CD4-positive, alpha-beta T cell (primary cell): ENCODE results near the gene EIPR1. TPM values are rescaled to one million over a fixed set of nuclear protein-coding genes. Genes with fewer than 3 reads are reported as not detected.

ENCODE experiments used
- ATAC-seq: fragments of 200-7000 bp; cut with Tn5 transposase; one replicate; pipeline ENCODE4 v1.10.0; 2022; ENCODE audit warnings: mild to moderate bottlenecking; ENCODE audit not compliant: poor library complexity
- CTCF ChIA-PET: fragments of 350-600 bp; sonication (Branson Sonifier 250); formaldehyde crosslinking; loops from one replicate; lab custom pipeline; 2021; ENCODE audit warnings: antibody characterized with exemption, inconsistent platforms; lab: Charles Lee
- POLR2A ChIA-PET: fragments of 350-600 bp; sonication (Branson Sonifier 250); formaldehyde crosslinking; loops from one replicate; lab custom pipeline; 2021; ENCODE audit warnings: antibody characterized with exemption, inconsistent platforms; lab: Charles Lee
- DNase-seq, 14 experiments: peaks; one replicate each; pipeline ENCODE4 v3.0.0-alpha.2; 2013 to 2020; ENCODE audit warnings: mixed read lengths in 2 of 14
- H3K27ac ChIP-seq, 2 donors: one replicate each; pipeline versions ENCODE4 v1.5.1 to v1.7.0; 2013; ENCODE audit warnings: low read length in 2 of 2, low read depth in 1 of 2, mild to moderate bottlenecking in 1 of 2
- H3K27me3 ChIP-seq, 2 experiments: 1 replicate in 1 of 2; 2 replicates in 1 of 2; pipeline versions ENCODE4 v1.6.1 to v1.7.0; 2013; ENCODE audit warnings: low read length in 2 of 2, control low read depth in 1 of 2, mild to moderate bottlenecking in 1 of 2, moderate library complexity in 1 of 2; ENCODE audit not compliant: insufficient read depth in 2 of 2, control insufficient read depth in 1 of 2
- H3K36me3 ChIP-seq: one replicate; pipeline ENCODE4 v1.6.1; 2013; ENCODE audit warnings: low read length, control low read depth; ENCODE audit not compliant: insufficient read depth
- H3K4me1 ChIP-seq: one replicate; pipeline ENCODE4 v1.6.1; 2013; ENCODE audit warnings: low read length, control low read depth; ENCODE audit not compliant: insufficient read depth
- H3K4me3 ChIP-seq: one replicate; pipeline ENCODE4 v1.5.1; 2013; ENCODE audit warnings: mild to moderate bottlenecking, low read length, moderate library complexity
- H3K9me3 ChIP-seq, 2 experiments: 1 replicate in 1 of 2; 2 replicates in 1 of 2; pipeline versions ENCODE4 v1.6.1 to v1.7.0; 2013; ENCODE audit warnings: low read length in 2 of 2, mild to moderate bottlenecking in 2 of 2, control low read depth in 1 of 2, moderate library complexity in 1 of 2; ENCODE audit not compliant: control insufficient read depth in 1 of 2, insufficient read depth in 1 of 2
- H3K27ac Mint-ChIP-seq: one replicate; pipeline ENCODE4 v1.8.0; 2020; ENCODE audit warnings: mixed read lengths
- H3K27me3 Mint-ChIP-seq: one replicate; pipeline ENCODE4 v1.8.0; 2021; ENCODE audit warnings: mixed read lengths
- H3K36me3 Mint-ChIP-seq: one replicate; pipeline ENCODE4 v1.8.0; 2021; ENCODE audit warnings: low read depth, mixed read lengths
- H3K4me1 Mint-ChIP-seq: one replicate; pipeline ENCODE4 v1.8.0; 2021; ENCODE audit warnings: low read depth, mixed read lengths
- H3K4me3 Mint-ChIP-seq: one replicate; pipeline ENCODE4 v1.8.0; 2020; ENCODE audit warnings: mild to moderate bottlenecking, mixed read lengths
- H3K9me3 Mint-ChIP-seq: one replicate; pipeline ENCODE4 v1.8.0; 2020; ENCODE audit warnings: mixed read lengths
- intact Hi-C, 2 experiments: fragments of 100-400 bp; cut with DNase I in 1 of 2; cut with micrococcal nuclease in 1 of 2; formaldehyde crosslinking; loops; one replicate each; pipeline versions ENCODE4 v1.15.1 to v1.9.0; 2023 to 2025; cut with DNase I, micrococcal nuclease
- total RNA-seq, 174 experiments: library from RNA in 2 of 174; stranded (reverse) in 2 of 174; gene quantifications; one replicate each; pipeline ENCODE4 v1.2.3 and lab custom pipeline; 2021 to 2026
- TF ChIP-seq, protein P1 (sequence below): fragments of 200-600 bp; IDR thresholded peaks from one replicate; pipeline ENCODE4 v1.8.0; 2022; ENCODE audit warnings: antibody characterized with exemption, mild to moderate bottlenecking

Gene EIPR1
- total RNA-seq, 2 experiments from 2014 or later: 11.0 to 12.4 TPM

DNA sequence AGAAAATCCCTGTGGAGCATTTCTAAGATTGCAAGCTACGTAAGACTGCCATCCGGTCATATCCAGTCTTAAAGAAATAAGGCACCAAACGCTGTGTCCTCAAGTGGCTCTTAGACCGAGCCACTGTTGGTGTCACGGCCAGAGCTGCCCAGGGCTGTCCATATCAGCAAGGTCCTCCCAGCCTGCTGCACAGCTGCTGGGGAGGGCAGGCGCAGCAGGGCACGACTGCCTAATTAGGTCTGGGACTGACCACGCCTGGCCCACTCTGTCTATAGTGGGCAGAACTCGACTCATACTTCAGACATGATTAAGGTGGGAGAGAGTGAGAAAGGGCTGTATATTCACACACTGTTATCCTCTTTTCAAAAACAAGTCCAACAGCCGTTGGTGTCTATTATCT lies 39.3 kb downstream of the EIPR1 start:
- no peak overlapping the region for H3K27ac ChIP-seq
- H3K27me3 ChIP-seq: no peaks in the 10 kb centered on the region
- CTCF ChIA-PET: no interaction called here
- Mint-ChIP-seq H3K27me3 (no peaks in the 10 kb centered on the region), H3K4me1 (no peaks in the 10 kb centered on the region), H3K36me3 (peaks cover 43% of the 10 kb centered on the region), H3K27ac (no peak overlapping the region), H3K4me3 (no peak overlapping the region), H3K9me3 (no peaks in the 10 kb centered on the region)
- TF ChIP-seq, protein P1, sequence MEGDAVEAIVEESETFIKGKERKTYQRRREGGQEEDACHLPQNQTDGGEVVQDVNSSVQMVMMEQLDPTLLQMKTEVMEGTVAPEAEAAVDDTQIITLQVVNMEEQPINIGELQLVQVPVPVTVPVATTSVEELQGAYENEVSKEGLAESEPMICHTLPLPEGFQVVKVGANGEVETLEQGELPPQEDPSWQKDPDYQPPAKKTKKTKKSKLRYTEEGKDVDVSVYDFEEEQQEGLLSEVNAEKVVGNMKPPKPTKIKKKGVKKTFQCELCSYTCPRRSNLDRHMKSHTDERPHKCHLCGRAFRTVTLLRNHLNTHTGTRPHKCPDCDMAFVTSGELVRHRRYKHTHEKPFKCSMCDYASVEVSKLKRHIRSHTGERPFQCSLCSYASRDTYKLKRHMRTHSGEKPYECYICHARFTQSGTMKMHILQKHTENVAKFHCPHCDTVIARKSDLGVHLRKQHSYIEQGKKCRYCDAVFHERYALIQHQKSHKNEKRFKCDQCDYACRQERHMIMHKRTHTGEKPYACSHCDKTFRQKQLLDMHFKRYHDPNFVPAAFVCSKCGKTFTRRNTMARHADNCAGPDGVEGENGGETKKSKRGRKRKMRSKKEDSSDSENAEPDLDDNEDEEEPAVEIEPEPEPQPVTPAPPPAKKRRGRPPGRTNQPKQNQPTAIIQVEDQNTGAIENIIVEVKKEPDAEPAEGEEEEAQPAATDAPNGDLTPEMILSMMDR: no peak
- POLR2A ChIA-PET: no interaction called here
- H3K9me3 ChIP-seq: no peaks in the 10 kb centered on the region
- ATAC-seq (no peak), DNase-seq (no peak)
- intact Hi-C loops: no loop called here
- H3K4me3 ChIP-seq: no peak overlapping the region
- H3K36me3 ChIP-seq: peaks cover 37% of the 10 kb centered on the region
- H3K4me1 ChIP-seq: no peaks in the 10 kb centered on the region

GRCh38 chr2:3336844-3337243 lies 40.8 kb downstream of the EIPR1 start:
- POLR2A ChIA-PET: no interaction called here
- H3K27ac Mint-ChIP-seq: no peak overlapping the region

DNA sequence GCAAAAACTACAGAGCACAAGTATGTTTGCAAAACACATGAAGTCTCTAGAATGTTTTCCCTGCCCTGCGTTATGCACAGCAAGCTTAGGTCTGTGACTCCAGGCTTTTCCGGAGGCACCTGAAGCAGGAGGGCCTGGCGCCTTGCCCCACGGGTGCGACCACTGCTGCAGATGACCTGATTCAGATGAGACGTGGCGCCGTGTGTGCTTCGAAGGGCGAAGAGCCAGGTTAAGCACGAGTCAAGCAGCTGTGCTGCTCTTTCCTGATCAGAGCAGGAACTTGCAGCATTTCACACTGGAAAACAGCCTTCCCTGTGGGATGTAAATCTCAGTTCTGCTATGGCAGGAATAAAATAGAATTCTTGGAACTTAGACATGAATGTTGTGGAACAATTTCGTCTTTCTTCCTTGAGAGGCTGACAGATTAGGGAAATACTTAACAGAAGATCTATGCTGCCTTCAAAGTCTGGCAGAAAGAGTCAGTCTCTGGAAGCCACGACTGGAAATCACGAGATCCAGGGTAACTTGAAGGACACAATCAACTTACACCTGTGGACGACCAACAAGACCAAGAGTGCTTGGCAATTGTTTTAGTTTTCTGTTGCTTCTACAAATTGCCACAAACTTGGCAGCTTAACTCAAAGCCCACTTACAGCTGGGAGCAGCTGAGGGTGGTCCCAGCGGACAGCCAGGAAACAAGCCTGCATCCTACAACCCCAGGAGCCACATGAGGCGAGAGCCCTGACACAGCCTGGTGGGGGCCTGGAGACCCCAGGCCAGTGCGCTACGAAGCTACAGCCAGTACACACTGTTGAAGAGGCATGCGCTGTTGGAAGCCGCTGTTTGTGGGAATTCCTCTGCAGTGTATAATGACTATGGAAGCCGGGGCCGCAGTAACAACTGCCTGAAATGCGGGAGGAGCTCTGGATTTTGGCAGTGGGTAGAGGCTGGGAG lies 42.9 kb downstream of the EIPR1 start:
- TF ChIP-seq, protein P1: no peak
- H3K9me3 Mint-ChIP-seq: no peaks in the 10 kb centered on the region
- ATAC-seq: no peak
- H3K4me1 Mint-ChIP-seq: no peaks in the 10 kb centered on the region
- Histone ChIP-seq H3K36me3 (peaks cover 48% of the 10 kb centered on the region), H3K27me3 (no peaks in the 10 kb centered on the region), H3K9me3 (no peaks in the 10 kb centered on the region), H3K4me1 (no peaks in the 10 kb centered on the region), H3K27ac (no peak overlapping the region), H3K4me3 (no peak overlapping the region)
- peaks cover 68% of the 10 kb centered on the region for H3K36me3 Mint-ChIP-seq
- DNase-seq: no peak
- ChIA-PET POLR2A (no interaction called here), CTCF (no interaction called here)
- H3K27ac Mint-ChIP-seq: no peak overlapping the region
- no peaks in the 10 kb centered on the region for H3K27me3 Mint-ChIP-seq
- H3K4me3 Mint-ChIP-seq: no peak overlapping the region
- intact Hi-C loops: no loop called here

More at GRCh38 chr2:3336844-3337243, 40.8 kb downstream of the EIPR1 start:
- Histone ChIP-seq H3K27me3 (no peaks in the 10 kb centered on the region), H3K4me1 (no peaks in the 10 kb centered on the region), H3K9me3 (no peaks in the 10 kb centered on the region), H3K36me3 (peaks cover 41% of the 10 kb centered on the region), H3K4me3 (no peak overlapping the region), H3K27ac (no peak overlapping the region)
- TF ChIP-seq, protein P1: no peak
- no peaks in the 10 kb centered on the region for H3K9me3 Mint-ChIP-seq
- no peak for DNase-seq
- peaks cover 53% of the 10 kb centered on the region for H3K36me3 Mint-ChIP-seq
- CTCF ChIA-PET: no interaction called here
- no peak for ATAC-seq
- H3K4me1 Mint-ChIP-seq: no peaks in the 10 kb centered on the region
- intact Hi-C loops: no loop called here
- H3K4me3 Mint-ChIP-seq: no peak overlapping the region
- H3K27me3 Mint-ChIP-seq: no peaks in the 10 kb centered on the region
